Measurements from ENCODE around the gene SLCO2A1.

GRCh38 chr3:133892541-133893231, 137.0 kb downstream of the SLCO2A1 start:
- TF ChIP-seq EZH2 (IDR thresholded peaks at IDR 0.05; ENCODE audit: insufficient read depth, poor library complexity, severe bottlenecking), result no peak
- TF ChIP-seq EZH2phosphoT487 (IDR thresholded peaks at IDR 0.05; ENCODE audit: insufficient read depth, low read depth), result no peak

Measured in GM23248 (cell line).